ENCODE results near the gene SH3BP4. TPM values are rescaled to one million over a fixed set of nuclear protein-coding genes. Genes with fewer than 3 reads are reported as not detected.

The SH3BP4 gene
- total and polyA plus RNA-seq, 10 of the 15 experiments (the other 5 are each of a cell fraction or from before 2014, with no cell fraction given): 0.03 to 0.36 TPM; not detected in 8

GRCh38 chr2:235059161-235059560, 107.3 kb downstream of the SH3BP4 start:
- ChIA-PET SMC1A (ENCODE audit: uncharacterized antibody, unreplicated experiment) (no interaction called here), RAD21 (ENCODE audit: unreplicated experiment) (no interaction called here), POLR2A (no interaction called here), CTCF (no interaction called here)
- TF ChIP-seq NFYA (IDR thresholded peaks at IDR 0.05; ENCODE audit: borderline replicate concordance, low read depth, low read length) (no peak), CBX5 (IDR thresholded peaks at IDR 0.05; ENCODE audit: low read depth) (no peak), TAF1 (IDR thresholded peaks at IDR 0.05; ENCODE audit: borderline replicate concordance, low read depth, low read length) (no peak), HCFC1 (IDR thresholded peaks at IDR 0.05; ENCODE audit: low read length) (no peak)
- Histone ChIP-seq H2AFZ (ENCODE audit: control insufficient read depth, low read depth, low read length) (no peak overlapping the region), H3K4me2 (ENCODE audit: control insufficient read depth, insufficient read depth) (no peak overlapping the region), H3K9ac (ENCODE audit: control insufficient read depth, insufficient read depth, low read length) (no peak overlapping the region), H4K20me1 (ENCODE audit: control insufficient read depth, insufficient read depth) (no peaks in the 10 kb centered on the region), H3K9me3 (replicated peaks; ENCODE audit: control insufficient read depth, insufficient read depth, low read length) (no peaks in the 10 kb centered on the region), H3K4me1 (ENCODE audit: control insufficient read depth, insufficient read depth, low read length) (no peaks in the 10 kb centered on the region), H3K27ac (ENCODE audit: control insufficient read depth, insufficient read depth) (no peak overlapping the region), H3K36me3 (ENCODE audit: control insufficient read depth in 2 of 2, insufficient read depth in 2 of 2, low read length in 1 of 2) (no peaks in the 10 kb centered on the region), H3K79me2 (ENCODE audit: control insufficient read depth, insufficient read depth, low read length) (no peaks in the 10 kb centered on the region), H3K4me3 (no peak overlapping the region), H3K27me3 (replicated peaks in 1 of 2; ENCODE audit: control insufficient read depth in 2 of 2, insufficient read depth in 2 of 2, low read length in 1 of 2) (no peaks in the 10 kb centered on the region)
- no TSS peak for BruUV-seq (replicated peaks)
- in situ Hi-C loops (cut with MboI): no loop called here
- ATAC-seq (no peak), FAIRE-seq (no peak), DNase-seq (ENCODE audit: low read depth, low spot score) (no peak)
- WGBS (ENCODE audit: insufficient coverage, insufficient replicate concordance, low lambda C conversion rate, missing lambda C conversion rate): 55% methylated on average over 1 of the region's 1 CpG
- intact Hi-C loops (cut with micrococcal nuclease; ENCODE audit: unreplicated experiment): no loop called here

DNA sequence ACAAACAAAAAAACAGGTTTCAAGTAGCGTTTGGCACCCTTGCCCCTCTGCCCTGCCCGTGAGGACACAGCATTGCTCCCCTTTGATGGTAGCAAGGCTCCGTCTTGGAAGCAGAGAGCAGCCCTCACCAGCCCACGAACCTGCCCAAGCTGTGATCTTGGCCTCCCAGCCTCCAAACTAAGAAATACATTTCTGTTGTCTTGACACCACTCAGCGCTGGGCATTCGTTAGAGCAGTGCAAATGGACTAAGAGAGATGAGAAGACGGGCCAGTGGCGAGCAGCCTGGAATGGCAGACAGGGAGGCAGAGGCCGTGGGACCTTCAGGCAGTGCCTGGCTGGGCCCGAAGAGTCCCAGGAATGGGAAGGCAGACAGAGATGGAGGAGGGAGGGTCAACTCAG, 109.8 kb downstream of the SH3BP4 start:
- ChIA-PET CTCF (no interaction called here), SMC1A (ENCODE audit: uncharacterized antibody, unreplicated experiment) (no interaction called here), RAD21 (ENCODE audit: unreplicated experiment) (no interaction called here), POLR2A (no interaction called here)
- Histone ChIP-seq H3K36me3 (ENCODE audit: control insufficient read depth in 2 of 2, insufficient read depth in 2 of 2, low read length in 1 of 2) (no peaks in the 10 kb centered on the region), H3K9ac (ENCODE audit: control insufficient read depth, insufficient read depth, low read length) (no peak overlapping the region), H3K9me3 (replicated peaks; ENCODE audit: control insufficient read depth, insufficient read depth, low read length) (no peaks in the 10 kb centered on the region), H3K27me3 (replicated peaks in 1 of 2; ENCODE audit: control insufficient read depth in 2 of 2, insufficient read depth in 2 of 2, low read length in 1 of 2) (no peaks in the 10 kb centered on the region), H3K4me3 (no peak overlapping the region), H2AFZ (ENCODE audit: control insufficient read depth, low read depth, low read length) (no peak overlapping the region), H3K4me2 (ENCODE audit: control insufficient read depth, insufficient read depth) (no peak overlapping the region), H4K20me1 (ENCODE audit: control insufficient read depth, insufficient read depth) (no peaks in the 10 kb centered on the region), H3K79me2 (ENCODE audit: control insufficient read depth, insufficient read depth, low read length) (no peaks in the 10 kb centered on the region), H3K27ac (ENCODE audit: control insufficient read depth, insufficient read depth) (no peak overlapping the region), H3K4me1 (ENCODE audit: control insufficient read depth, insufficient read depth, low read length) (no peaks in the 10 kb centered on the region)
- 15% methylated on average over 10 of the region's 10 CpGs for WGBS (ENCODE audit: insufficient coverage, insufficient replicate concordance, low lambda C conversion rate, missing lambda C conversion rate)
- in situ Hi-C loops (cut with MboI): no loop called here
- FAIRE-seq (no peak), DNase-seq (ENCODE audit: low read depth, low spot score) (no peak), ATAC-seq (no peak)
- BruUV-seq (replicated peaks): no TSS peak
- intact Hi-C loops (cut with micrococcal nuclease; ENCODE audit: unreplicated experiment): no loop called here
- TF ChIP-seq POLR2AphosphoS5 (IDR thresholded peaks at IDR 0.05; ENCODE audit: low read length) (no peak), SMARCA5 (IDR thresholded peaks at IDR 0.05) (no peak), ZBTB40 (IDR thresholded peaks at IDR 0.05; ENCODE audit: borderline replicate concordance) (no peak), CHD2 (IDR thresholded peaks at IDR 0.05; ENCODE audit: borderline replicate concordance, low read depth, low read length) (no peak), ESRRA (IDR thresholded peaks at IDR 0.05; ENCODE audit: low read length) (no peak), EGR1 (IDR thresholded peaks at IDR 0.05; ENCODE audit: borderline replicate concordance in 1 of 2, low read depth in 2 of 2, low read length in 2 of 2) (no peak), JUND (IDR thresholded peaks at IDR 0.05; ENCODE audit: low read depth, low read length) (no peak), ZNF207 (IDR thresholded peaks at IDR 0.05; ENCODE audit: borderline replicate concordance) (no peak), RCOR1 (conservative IDR thresholded peaks at IDR 0.05; ENCODE audit: low read depth, low read length) (no peak), PBX3 (IDR thresholded peaks at IDR 0.05; ENCODE audit: insufficient replicate concordance, low read depth, low read length) (no peak), FOXK2 (IDR thresholded peaks at IDR 0.05) (no peak)

Measured in GM12878 (cell line).